Measurements from ENCODE around the gene TCTN2.

TCTN2 gene

DNA sequence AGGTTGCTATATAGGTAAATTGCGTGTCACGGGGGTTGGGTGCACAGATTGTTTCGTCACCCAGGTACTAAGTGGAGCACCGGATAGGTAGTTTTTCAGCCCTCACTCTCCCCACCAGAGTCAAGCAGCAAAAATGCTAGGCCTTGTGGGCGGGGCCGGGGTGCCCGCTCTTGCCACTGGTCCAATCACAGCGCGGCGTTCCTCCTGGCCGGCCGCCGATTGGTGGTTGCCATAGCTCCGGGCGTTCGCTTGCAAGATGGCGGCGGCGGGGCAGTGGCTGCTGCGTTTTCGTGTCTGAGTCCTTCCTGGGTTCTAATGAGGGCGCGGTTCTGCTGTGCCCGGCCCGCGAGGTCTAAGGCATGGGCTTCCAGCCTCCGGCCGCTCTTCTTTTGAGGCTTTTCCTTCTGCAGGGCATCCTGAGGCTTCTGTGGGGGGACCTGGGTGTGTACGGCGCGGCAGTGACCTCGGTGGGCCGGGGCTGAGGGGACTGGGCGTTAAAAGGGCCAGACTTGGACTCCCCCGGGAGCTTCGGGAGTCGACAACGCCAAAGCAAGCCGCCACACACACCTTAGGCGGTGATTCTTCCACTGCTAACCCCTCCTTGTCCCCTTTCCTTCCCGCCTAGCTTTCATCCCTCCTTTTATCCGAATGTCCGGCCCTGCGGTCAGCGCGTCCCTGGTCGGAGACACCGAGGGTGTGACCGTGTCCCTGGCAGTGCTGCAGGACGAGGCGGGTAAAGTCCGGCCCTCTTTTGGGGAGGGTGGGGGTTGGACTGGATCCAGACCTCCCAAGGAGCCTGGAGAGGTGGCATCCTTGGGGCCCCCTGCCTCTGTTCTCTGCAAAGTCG lies at the start of gene TCTN2:
TCTN2 (plus strand) TSS at position 232 of the 847 bp plus-strand sequence; CDS start at position 360, 128 bp downstream.
- DNase-seq (ENCODE audit: low read depth in 2 of 2) = peak; percentile 92 to 94

DNA sequence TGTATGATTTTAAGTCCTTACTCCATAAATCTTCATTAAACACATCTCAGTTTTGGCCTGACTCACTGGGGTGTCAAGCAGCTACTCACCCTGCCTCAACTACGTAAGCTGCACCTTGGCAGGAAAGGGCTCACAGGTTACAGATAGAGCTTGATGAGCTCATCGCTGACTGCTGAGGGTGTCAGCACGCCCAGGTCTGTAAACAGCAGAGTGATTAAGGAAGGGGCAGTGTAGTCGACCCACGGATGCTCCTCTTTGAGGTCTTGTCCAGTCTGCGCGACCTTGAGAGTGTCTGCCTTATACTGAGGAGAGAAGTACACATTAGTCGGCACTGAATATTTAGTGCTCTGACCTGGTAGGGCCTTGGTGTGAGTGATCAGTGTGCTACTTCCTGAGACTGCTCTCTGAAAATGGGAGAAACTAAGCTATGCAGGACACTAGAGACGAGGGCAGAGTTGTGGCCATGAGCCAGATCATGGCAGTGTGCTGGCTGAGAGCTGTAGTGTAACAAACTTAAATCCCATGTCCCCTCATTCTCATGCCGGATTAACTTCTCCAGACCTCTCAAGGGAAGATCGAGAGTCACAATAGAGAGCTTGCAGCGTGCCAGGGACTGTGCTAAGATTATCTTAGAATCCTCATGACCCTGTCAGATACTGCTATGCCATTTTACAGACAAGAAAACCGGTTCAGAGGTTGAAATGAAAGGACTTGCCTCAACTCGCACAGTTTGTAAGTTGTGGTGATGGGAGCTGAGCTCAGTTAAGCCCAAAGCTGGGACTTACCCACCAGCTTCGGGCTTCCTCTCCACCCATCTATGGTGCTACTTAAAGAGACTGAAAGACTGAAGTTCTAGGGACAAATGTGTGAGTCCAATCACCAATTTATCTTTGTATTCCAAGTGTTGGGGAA lies 49.0 kb upstream of the TCTN2 start:
- DNase-seq (ENCODE audit: low read depth in 2 of 2) = no peak

DNA sequence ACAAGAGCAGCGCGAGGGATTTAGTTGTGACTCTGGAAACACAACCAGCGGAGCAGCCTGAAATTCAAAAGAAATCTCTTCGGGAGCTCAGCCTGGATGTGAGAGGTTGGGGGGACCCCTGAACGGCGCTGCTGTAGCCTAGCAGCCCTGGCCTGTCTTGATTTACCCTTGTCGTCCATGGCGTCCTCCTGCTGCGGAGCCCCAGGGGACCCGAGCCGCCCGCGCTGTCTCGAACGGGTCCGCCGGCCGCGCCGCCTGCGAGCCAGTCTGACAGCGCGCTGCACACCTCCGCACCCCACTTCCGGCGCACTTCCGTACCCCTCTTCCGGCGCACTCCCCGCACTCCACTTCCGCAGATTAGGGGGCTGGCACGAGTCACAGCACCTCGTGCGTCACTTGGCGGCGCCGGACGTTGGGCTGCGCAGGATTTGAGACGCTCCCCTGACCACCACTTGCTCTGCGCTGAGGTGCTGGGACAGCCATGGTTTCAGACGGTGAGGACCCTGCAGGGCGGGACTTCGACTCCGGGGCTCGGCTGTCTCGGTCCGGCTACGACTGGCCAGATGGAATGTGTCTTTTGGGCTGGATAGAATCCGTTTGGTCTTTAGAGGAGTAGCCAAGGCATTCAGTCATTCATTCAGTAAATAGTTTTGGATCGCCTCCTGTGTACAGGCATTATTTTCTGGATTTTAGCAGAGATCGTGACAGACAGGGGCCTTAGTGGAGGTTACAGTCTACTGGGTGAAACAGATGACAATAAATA lies 37.4 kb upstream of the TCTN2 start, which contains the start of the genes EIF2B1 and GTF2H3:
EIF2B1 (minus strand) TSS at position 308 of the 763 bp plus-strand sequence; CDS start at position 179, 129 bp downstream.
GTF2H3 (plus strand) TSS at position 451 of the 763 bp plus-strand sequence; CDS start at position 482, 31 bp downstream.
- peak; percentile 93 to 98 for DNase-seq (ENCODE audit: low read depth in 2 of 2)

DNA sequence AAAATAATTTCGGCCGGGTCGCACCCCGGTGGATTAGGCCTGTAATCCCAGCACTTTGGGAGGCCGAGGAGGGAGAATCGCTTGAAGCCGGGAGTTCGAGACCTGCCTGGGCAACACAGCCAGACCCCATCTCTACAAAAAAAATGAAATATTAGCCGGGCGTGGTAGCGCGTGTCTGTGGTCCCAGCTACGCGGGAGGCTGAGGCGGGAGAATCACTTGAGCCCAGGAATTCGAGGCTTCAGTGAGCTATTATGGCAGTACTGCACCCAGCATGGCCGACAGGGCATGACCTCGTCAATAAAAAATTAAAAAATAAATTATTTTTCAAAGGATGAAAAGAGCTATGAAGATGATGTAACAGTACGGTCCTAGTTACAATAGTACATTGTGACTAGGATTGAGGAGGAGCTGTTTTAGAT lies 36.8 kb upstream of the TCTN2 start:
- no peak for DNase-seq (ENCODE audit: low read depth in 2 of 2)

DNA sequence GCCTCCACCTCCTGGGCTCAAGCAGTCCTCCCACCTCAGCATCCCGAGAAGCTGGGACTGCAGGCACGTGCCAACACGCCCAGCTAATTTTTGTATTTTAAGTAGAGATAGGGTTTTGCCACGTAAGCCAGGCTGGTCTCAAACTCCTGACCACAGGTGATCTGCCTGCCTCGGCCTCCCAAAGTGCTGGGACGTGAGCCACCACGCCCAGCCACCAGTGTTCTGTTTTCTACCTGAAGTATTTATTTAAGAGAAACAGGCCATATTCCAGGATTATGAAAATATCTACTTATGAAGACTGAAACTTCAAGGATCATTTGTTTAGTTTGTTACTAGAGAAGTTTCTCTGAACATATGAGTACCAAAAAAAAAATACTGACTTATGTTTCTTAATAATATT lies 27.0 kb upstream of the TCTN2 start:
- no peak for DNase-seq (ENCODE audit: low read depth in 2 of 2)

DNA sequence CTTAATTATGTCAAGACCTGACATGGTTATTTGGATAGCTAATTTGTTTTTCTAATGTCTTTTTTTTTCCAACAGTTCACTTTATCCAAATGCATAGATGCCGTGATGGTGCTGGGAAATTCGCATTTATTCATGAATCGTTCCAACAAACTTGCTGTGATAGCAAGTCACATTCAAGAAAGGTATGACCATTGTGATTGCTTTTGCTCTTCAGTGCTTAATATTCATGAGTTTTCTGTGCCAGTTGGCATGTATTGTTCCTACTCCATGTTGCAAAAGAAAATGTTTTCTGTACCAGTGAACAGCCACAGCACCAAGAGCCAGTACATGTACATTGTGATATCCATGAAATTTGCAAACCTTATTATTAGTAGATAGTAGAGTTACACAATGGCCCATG lies 25.5 kb upstream of the TCTN2 start:
- no peak for DNase-seq (ENCODE audit: low read depth in 2 of 2)

DNA sequence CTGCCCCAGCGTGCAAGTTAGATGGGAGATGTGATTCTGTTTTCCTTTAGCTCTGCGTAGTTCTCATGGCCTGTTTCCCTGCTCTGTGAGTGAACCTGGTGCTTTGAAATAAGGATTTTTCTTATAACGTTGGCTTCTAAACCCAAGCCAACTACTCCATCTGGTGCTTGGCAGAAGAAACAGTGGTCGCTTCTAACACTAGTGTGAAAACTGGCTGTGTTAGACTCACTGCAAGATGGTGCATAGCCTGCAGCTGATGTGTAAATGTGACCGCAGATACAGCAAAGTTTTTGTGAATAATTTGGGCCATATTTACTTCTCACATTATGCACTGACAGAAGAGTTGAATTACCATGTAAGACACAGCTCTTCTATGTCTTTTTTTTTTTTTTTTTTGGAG lies 25.0 kb upstream of the TCTN2 start:
- DNase-seq (ENCODE audit: low read depth in 2 of 2) = no peak

DNA sequence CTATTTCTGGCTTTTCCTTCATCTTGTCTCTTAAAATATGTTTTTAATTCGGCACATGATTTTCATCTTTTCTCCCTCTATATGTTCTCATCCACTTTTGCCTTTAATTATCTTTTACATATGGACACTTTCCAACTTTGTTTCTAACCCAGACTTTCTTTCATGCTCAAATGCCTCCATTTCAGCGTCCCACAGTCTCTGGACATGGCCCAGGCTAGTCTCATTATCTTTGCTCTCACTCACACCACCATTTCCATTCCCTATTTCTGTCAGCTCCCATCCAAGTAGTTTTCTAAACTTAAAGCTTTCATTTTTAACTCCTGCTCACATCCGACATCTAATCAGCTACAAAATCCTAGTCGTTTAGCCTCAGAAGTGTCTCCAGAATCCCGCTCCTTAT lies 22.5 kb upstream of the TCTN2 start:
- DNase-seq (ENCODE audit: low read depth in 2 of 2) = no peak

DNA sequence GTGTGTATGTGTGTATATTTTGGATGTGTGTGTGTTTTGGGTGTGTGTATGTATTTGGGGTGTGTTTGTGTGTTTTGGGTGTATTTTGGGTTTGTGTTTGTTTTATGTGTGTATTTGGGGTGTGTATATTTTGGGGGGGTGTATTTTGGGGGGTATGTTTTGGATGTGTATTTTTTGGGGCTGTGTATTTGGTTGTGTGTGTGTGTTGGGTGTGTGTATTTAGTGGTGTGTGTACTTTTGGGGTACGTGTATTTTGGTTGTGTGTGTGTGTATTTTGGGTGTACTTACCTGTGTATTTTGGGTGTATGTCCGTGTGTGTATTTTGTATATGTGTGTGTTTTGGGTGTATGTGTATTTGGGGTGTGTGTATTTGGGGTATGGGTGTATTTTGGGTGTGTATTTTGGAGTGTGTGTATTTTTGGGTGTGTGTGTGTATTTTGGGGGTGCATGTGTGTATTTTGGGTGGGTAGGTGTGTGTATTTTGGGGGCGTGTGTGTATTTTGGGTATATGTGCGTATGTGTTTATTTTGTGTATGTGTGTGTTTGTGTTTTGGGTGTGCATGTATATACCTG lies 16.7 kb upstream of the TCTN2 start:
- no peak for DNase-seq (ENCODE audit: low read depth in 2 of 2)

DNA sequence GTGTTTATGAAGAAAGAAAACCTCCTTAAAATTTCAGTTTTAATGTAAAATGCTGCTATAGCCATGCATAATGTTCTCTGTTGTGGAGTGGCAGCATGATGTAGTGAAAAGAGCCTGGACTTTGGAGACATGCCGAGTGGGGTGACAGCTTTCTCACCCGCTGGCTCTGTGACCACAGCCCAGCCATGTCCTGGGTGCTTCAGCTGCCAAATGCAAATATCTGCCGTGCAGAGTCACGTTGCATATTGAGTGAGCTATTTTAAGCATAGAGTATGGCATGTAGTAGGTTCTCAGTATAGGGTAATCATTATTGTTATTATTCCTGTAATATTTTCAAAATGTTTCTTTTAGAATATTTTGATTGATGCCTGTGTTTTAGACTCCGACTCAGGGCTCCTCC lies 15.5 kb upstream of the TCTN2 start:
- no peak for DNase-seq (ENCODE audit: low read depth in 2 of 2)

DNA sequence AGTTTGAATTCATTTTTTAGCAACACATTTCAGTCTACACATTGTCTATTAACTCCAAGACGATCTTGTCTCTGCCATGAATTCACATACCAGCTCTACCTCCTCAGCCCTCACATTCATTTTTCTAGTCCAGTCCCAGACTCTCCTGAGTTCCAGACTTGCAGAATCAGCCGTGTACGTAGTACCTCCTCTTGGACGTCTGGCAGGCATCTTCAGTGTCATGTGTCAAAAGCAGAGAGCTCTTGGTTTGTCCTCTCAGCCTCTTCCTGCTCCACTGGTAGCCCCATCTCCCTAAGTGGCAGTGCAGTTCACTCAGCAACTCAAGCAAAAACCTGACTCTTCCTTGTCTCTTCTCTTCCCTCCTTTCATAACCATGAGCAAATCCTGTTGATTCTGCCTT lies 14.5 kb upstream of the TCTN2 start:
- DNase-seq (ENCODE audit: low read depth in 2 of 2) = no peak

DNA sequence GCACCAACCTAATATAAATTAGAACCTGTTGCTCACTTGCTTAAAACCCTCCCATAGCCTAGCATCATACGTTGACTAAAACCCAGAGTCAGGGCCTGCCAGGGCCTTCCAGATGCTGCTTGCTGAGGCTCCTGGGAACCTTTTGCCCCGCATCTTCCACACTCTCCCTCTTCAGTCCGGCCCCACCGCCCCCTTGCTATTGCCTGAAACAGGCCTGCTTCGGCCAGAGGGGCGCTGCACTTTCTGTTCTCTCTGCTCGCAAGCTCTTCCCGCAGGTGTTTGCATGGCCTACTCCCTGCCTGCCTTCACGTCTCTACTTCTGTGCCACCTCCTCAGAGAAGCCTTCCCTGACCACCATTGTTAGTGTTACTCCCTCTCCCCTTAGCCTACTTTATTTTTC lies 13.7 kb upstream of the TCTN2 start:
- DNase-seq (ENCODE audit: low read depth in 2 of 2) = no peak

DNA sequence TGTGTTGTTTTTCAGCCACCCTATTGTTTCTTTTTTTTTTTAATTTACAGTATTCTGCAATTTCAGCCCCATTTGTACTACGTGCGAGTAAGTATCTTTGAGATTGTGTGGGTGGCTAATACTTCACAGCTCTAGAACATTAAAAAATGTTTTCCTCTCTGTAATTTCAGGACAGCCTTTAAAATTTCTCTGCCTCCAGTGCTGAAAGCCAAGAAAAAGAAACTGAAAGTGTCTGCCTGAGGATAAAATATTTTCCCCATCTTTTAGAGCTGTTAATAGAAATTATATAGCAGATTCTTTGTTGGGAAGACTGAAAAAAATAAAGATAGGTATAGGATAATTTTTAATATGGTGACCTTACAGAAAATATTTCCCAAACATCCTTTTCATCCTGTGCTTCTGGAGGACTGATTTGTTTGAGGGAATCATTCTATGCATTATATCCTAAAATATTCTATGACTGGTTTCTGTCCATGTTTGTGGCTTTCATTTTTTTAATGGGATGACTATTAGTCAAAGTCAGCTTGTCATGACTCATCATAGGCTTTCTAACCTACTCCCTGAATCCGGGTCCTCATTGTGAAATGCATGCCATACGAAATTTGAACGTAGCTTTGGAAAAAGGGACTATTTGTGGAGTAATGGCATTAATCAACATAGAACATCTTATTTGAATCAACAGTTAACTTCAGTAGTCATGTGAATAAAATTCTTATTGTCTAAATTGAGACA lies 10.8 kb upstream of the TCTN2 start:
- no peak for DNase-seq (ENCODE audit: low read depth in 2 of 2)

DNA sequence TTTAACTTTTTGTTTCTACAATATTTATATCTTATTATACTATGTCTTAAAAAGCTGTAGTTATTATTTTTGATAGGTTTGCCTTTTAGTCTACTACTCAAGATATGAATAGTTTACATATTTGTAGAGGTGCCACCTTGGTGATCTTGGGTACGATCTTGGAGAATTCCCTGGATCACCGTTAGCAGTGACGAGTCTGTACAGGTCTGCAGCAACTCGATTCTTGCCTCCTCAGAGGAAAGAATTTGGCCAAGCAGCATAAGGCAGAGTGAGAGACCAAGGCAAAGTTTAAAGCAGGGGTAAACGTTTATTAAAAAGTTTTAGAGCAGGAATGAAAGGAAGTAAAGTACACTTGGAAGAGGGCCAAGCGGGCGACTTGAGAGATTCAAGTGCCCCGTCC lies 3.1 kb upstream of the TCTN2 start:
- DNase-seq (ENCODE audit: low read depth in 2 of 2) = no peak

DNA sequence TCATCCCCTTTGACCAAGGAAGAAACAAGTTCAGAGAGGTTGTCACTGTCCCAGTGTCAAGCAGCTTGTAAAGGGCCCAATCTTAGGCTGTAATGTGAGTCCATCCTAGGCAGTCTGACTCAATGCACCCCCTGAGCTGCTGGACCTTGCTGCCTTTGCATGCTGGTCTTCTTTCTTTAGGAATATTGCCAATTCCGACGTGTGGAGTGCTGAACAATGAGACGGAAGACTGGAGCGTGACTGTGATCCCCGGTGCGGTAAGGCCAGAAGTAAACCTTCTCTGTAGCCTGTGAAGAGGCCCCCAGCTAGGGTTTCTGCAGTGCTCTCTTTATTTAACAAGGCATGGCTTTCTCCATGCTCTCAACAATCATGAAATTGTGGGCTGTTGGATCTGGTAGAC lies 963 bp downstream of the TCTN2 start:
- no peak for DNase-seq (ENCODE audit: low read depth in 2 of 2)

DNA sequence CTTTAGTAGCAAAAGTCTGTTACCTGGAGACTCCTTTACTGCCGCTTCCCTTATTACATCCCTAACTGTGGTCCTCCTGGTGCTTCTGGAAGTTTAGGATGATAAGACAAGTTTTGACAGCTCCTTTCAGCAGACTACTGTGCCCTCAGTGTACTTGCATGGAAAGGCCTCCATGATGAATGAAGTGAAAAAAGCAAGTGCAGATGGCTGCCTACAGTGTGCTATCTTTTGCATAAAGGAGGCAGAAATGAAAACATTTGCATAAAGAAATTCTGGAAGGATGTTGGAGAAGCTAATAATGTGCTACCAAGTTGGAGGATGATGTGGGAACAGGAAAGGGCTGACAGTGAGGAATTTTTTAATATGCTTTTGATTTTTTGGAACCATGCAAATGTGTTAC lies 4.5 kb downstream of the TCTN2 start:
- no peak for DNase-seq (ENCODE audit: low read depth in 2 of 2)

DNA sequence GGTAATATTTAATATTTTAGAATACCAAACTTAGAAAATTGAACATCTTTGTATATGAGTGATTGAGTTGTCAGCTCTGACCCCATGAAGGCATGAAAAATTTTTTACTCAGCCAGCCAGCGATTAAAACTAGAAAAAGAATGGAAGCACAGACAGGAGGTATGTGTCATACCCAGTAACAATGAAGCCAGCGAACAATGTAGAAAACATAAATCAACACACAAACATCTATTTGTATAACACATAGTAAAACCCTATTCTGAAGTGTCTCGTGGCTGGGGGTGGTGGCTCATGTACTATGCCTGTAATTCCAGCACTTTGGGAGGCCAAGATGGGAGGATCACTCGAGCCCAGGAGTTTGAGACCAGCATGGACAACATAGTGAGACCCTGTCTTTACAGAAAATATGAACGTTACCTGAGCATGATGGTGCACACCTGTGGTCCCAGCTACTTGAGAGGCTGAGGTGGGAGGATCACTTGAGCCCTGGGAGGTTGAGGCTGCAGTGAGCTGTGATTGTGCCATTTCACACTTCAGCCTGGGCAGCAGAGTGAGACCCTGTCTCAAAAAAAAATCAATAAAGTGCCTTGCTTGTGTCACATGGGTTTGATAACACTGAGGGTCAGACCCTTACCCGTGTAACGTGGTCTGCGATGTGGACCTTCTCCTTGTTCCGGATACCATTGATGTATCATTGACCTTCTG lies 5.9 kb downstream of the TCTN2 start:
- no peak for DNase-seq (ENCODE audit: low read depth in 2 of 2)

DNA sequence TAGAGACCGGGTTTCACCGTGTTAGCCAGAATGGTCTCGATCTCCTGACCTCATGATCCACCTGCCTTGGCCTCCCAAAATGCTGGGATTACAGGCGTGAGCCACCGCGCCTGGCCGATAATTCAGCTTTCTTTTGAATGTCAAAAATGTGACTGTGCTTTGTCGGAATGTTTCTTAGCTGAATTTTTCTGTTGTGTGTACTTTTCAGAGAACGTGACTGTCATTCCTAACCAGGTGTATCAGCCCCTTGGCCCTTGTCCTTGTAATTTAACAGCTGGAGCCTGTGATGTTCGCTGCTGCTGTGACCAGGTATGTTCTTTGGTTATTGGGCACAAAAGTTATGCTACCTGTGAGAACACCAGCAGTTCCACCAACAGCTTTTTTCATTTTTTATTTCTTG lies 8.1 kb downstream of the TCTN2 start:
- DNase-seq (ENCODE audit: low read depth in 2 of 2) = no peak

DNA sequence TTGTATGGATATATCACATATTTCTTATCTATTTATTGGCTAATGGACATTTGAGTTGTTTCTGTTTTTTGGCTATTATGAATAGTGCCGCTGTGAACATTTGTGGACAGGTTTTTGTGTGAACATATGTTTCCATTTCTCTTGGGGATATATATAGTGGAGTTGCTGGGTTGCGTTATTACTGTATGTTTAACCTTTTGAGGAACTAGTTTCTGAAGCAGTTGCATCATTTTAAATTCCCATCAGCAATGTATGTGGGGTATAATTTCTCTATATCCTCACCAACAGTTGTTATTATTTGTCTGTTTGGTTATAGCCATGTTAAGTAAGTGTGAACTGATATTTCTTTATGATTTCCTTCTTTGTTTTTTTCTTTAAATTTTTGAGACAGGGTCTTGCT lies 10.7 kb downstream of the TCTN2 start:
- no peak for DNase-seq (ENCODE audit: low read depth in 2 of 2)

DNA sequence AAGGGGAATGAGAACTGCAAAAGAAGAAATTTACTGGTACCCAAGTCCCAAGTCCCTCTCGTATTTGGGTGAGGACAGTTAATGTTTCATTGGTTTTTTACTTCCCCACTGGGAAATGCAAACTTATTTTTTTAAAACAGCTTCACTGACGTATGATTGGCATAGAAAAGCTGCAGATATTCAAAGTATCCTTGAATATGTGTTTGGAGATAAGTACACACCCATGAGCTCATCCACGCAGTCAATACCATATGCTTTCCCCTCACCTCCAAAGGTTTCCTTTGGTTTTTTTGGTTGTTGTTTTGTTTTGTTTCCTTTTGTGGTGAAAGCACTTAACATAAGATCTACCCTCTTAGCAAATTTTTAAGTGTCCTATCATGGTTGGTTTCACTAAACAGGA lies 13.1 kb downstream of the TCTN2 start:
- no peak for DNase-seq (ENCODE audit: low read depth in 2 of 2)

Data from stimulated activated CD8-positive, alpha-beta memory T cell treated with anti-CD3 and anti-CD28 coated beads, Interleukin-2, amount 100 ng/mL, for 48 hours (primary cell).